ENCODE measurements around the gene ULBP2.

Gene ULBP2

DNA sequence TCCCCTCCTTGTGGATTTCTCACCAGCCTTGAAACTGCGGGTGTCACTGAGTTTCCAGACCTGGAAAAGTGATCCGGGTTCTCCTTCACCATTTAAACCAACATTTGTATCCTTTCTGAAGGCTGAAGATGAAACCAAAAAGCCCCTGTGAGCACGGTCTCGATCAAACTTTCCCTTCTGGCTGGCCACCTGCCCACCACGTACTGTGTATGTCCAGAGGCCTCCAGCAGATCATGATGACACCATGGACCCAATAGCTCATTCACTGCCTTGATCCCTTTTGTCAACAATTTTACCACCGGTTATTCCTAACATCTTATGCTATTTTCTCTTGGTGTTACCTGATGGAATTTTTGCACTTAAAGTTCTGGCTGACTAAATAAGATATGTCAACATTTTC is 37.5 kb downstream of the ULBP2 start:
- H3K27ac ChIP-seq: no peak overlapping the region
- TF ChIP-seq, protein P1, sequence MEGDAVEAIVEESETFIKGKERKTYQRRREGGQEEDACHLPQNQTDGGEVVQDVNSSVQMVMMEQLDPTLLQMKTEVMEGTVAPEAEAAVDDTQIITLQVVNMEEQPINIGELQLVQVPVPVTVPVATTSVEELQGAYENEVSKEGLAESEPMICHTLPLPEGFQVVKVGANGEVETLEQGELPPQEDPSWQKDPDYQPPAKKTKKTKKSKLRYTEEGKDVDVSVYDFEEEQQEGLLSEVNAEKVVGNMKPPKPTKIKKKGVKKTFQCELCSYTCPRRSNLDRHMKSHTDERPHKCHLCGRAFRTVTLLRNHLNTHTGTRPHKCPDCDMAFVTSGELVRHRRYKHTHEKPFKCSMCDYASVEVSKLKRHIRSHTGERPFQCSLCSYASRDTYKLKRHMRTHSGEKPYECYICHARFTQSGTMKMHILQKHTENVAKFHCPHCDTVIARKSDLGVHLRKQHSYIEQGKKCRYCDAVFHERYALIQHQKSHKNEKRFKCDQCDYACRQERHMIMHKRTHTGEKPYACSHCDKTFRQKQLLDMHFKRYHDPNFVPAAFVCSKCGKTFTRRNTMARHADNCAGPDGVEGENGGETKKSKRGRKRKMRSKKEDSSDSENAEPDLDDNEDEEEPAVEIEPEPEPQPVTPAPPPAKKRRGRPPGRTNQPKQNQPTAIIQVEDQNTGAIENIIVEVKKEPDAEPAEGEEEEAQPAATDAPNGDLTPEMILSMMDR (IDR thresholded peaks at IDR 0.05): no peak
- TF ChIP-seq ZFX (IDR thresholded peaks at IDR 0.05; ENCODE audit: borderline replicate concordance): no peak

DNA sequence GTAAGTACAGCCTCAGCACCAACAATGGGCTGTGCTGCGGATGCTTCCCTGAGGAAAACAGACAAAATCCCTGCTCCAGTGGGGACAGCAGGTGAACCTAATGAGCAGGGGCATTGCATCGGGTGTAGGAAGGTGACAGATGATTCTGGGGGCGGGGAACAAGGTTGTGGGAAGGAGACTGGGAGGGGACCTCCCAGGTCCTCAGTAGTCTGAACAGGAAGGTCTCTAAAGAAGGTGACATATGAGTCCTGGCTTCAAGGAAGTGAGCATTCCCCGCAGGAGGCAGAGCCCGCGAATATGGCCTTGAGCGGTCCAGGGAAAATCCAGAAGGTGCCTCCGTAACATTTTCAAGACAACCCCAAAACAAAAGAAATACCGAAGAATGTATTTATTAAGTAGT is 41.3 kb downstream of the ULBP2 start:
- no peak overlapping the region for H3K27ac ChIP-seq
- TF ChIP-seq ZFX (IDR thresholded peaks at IDR 0.05; ENCODE audit: borderline replicate concordance): no peak
- TF ChIP-seq, protein P1 (IDR thresholded peaks at IDR 0.05): no peak

DNA sequence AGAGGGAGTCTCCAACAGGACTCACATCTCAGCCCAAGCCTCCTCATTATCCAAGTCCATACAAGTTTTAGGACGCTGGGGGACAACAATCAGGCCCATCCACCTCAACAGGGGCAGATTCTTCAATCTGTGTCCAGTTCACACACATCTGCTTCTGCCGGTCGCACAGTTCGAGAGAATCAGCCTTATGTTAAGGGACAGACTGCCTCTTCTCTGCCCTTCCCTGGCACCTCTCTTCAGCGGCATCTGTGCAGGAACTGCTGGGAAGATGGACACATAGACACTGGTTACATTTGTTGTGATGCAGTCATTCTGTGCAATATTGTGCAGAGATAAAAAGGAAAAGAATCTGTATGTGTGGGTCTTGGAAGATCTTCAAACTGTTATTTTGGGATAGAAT is 43.0 kb downstream of the ULBP2 start:
- H3K27ac ChIP-seq: no peak overlapping the region
- no peak for TF ChIP-seq ZFX (IDR thresholded peaks at IDR 0.05; ENCODE audit: borderline replicate concordance)
- TF ChIP-seq, protein P1 (IDR thresholded peaks at IDR 0.05): no peak

GRCh38 chr6:149985481-149985937 is 43.7 kb downstream of the ULBP2 start:
- TF ChIP-seq, protein P1 (IDR thresholded peaks at IDR 0.05): no peak
- TF ChIP-seq ZFX (IDR thresholded peaks at IDR 0.05; ENCODE audit: borderline replicate concordance): no peak
- no peak overlapping the region for H3K27ac ChIP-seq

DNA sequence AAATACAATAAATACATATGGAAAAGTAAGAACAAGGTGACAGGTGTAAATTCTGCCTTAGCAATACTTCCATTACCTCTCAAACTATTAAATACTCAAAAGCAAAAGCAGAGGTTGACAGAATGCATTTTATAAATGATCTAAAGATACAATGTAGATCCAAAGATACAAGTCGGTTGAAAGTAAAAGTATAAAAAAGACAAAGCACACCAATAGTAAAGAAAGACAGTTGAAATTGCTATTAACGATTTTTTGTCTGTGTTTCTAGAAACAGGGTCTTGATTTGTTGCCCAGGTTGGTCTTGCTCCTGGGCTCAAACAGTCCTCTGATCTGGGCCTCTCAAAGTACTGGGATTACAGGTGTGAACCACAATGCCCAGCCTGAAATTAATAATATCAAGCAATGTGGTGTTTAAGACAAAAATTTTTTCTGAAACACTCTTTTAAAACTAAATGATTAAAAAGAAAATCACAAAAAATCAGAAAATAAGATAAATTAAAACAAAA is 45.8 kb downstream of the ULBP2 start:
- H3K27ac ChIP-seq: no peak overlapping the region
- no peak for TF ChIP-seq ZFX (IDR thresholded peaks at IDR 0.05; ENCODE audit: borderline replicate concordance)
- TF ChIP-seq, protein P1 (IDR thresholded peaks at IDR 0.05): no peak

GRCh38 chr6:149988550-149989346 is 46.9 kb downstream of the ULBP2 start:
- no peak overlapping the region for H3K27ac ChIP-seq
- TF ChIP-seq ZFX (IDR thresholded peaks at IDR 0.05; ENCODE audit: borderline replicate concordance): no peak

GRCh38 chr6:149990212-149990660 is 48.4 kb downstream of the ULBP2 start:
- TF ChIP-seq, protein P1 (IDR thresholded peaks at IDR 0.05): no peak
- no peak for TF ChIP-seq ZFX (IDR thresholded peaks at IDR 0.05; ENCODE audit: borderline replicate concordance)
- H3K27ac ChIP-seq: no peak overlapping the region
